HEK293 (cell line): ENCODE data around the gene NAA35.
A peak's percentile ranks its signal among the peaks of the same experiment; 100 is the strongest.

Source experiments
- CTCF ChIA-PET: fragments of 350-600 bp; formaldehyde crosslinking; extraction: SDS; loops from one replicate; lab custom pipeline; 2021; ENCODE audit warnings: antibody characterized with exemption; lab: Yijun Ruan, JAX
- POLR2A ChIA-PET: fragments of 300-600 bp; formaldehyde crosslinking; extraction: SDS; loops from one replicate; lab custom pipeline; 2020; ENCODE audit warnings: antibody characterized with exemption, inconsistent platforms; lab: Yijun Ruan, JAX
- H3K27ac ChIP-seq: fragments of 200-500 bp; sonication (Bioruptor generic); 2 replicates; pipeline ENCODE4 v1.5.1; 2014; ENCODE audit warnings: low read depth, low read length, control low read depth, inconsistent platforms; ENCODE audit errors: extremely low read depth
- H3K36me3 ChIP-seq, 2 experiments: fragments of 200-500 bp in 1 of 2; sonication (Bioruptor generic) in 1 of 2; 1 replicate in 1 of 2; 2 replicates in 1 of 2; pipeline ENCODE4 v1.5.1; 2014 to 2017; ENCODE audit warnings: inconsistent platforms in 2 of 2, low read length in 2 of 2; ENCODE audit not compliant: control insufficient read depth in 2 of 2, insufficient read depth in 1 of 2
- H3K4me1 ChIP-seq: fragments of 200-500 bp; sonication (Bioruptor generic); 2 replicates; pipeline ENCODE4 v1.5.1; 2014; ENCODE audit warnings: mild to moderate bottlenecking, low read length, inconsistent platforms; ENCODE audit not compliant: control insufficient read depth, insufficient read depth
- H3K4me3 ChIP-seq: 2 replicates; pipeline ENCODE4 v1.5.1; 2011; ENCODE audit warnings: low read depth, mild to moderate bottlenecking, control low read depth, low read length, moderate library complexity
- H3K9me3 ChIP-seq: fragments of 200-500 bp; sonication (Bioruptor generic); 2 replicates; pipeline ENCODE4 v1.5.1; 2014; ENCODE audit warnings: low read depth, low read length, inconsistent platforms; ENCODE audit not compliant: control insufficient read depth, insufficient read depth
- GFI1B ChIP-seq: fragments of 450-650 bp; formaldehyde crosslinking; IDR thresholded peaks from 2 replicates; pipeline ENCODE4 v1.5.1; 2016; ENCODE audit warnings: missing biosample characterization, missing genetic modification characterization
- HOXA7 ChIP-seq: sonication (generic); formaldehyde crosslinking; IDR thresholded peaks from 2 replicates; pipeline ENCODE4 v1.8.1; 2022; ENCODE audit warnings: missing genetic modification reagents, borderline replicate concordance
- PATZ1 ChIP-seq: fragments of 450-650 bp; formaldehyde crosslinking; IDR thresholded peaks from 2 replicates; pipeline ENCODE4 v1.5.1; 2016; ENCODE audit warnings: missing biosample characterization, missing genetic modification characterization
- PRDM2 ChIP-seq: fragments of 450-650 bp; formaldehyde crosslinking; IDR thresholded peaks from 2 replicates; pipeline ENCODE4 v1.5.1; 2016; ENCODE audit warnings: missing biosample characterization, missing genetic modification characterization, borderline replicate concordance
- SCRT2 ChIP-seq: fragments of 450-650 bp; formaldehyde crosslinking; IDR thresholded peaks from 2 replicates; pipeline ENCODE4 v1.5.1; 2016; ENCODE audit warnings: missing biosample characterization, missing genetic modification characterization
- TRIM28 ChIP-seq: IDR thresholded peaks from 2 replicates; pipeline ENCODE4 v1.6.1; 2011; ENCODE audit warnings: low read length, control low read depth, borderline replicate concordance
- YY2 ChIP-seq: fragments of 450-650 bp; formaldehyde crosslinking; IDR thresholded peaks from 2 replicates; pipeline ENCODE4 v1.5.1; 2016; ENCODE audit warnings: missing biosample characterization, missing genetic modification characterization
- ZBTB26 ChIP-seq: fragments of 450-650 bp; formaldehyde crosslinking; optimal IDR thresholded peaks from 2 replicates; pipeline ENCODE3; 2016; ENCODE audit warnings: missing biosample characterization, mild to moderate bottlenecking, missing genetic modification characterization
- ZBTB48 ChIP-seq: fragments of 450-650 bp; formaldehyde crosslinking; IDR thresholded peaks from 2 replicates; pipeline ENCODE4 v1.5.1; 2016; ENCODE audit warnings: missing biosample characterization, missing genetic modification characterization
- ZFP37 ChIP-seq: fragments of 450-650 bp; formaldehyde crosslinking; IDR thresholded peaks from 2 replicates; pipeline ENCODE4 v1.5.1; 2016; ENCODE audit warnings: missing biosample characterization, missing genetic modification characterization
- ZNF112 ChIP-seq: fragments of 450-650 bp; formaldehyde crosslinking; IDR thresholded peaks from 2 replicates; pipeline ENCODE4 v1.5.0; 2017; ENCODE audit warnings: missing biosample characterization, missing genetic modification characterization
- ZNF16 ChIP-seq: fragments of 450-650 bp; formaldehyde crosslinking; IDR thresholded peaks from 2 replicates; pipeline ENCODE4 v1.5.1; 2016; ENCODE audit warnings: low read depth, missing biosample characterization, missing genetic modification characterization
- ZNF174 ChIP-seq: fragments of 450-650 bp; formaldehyde crosslinking; IDR thresholded peaks from 2 replicates; pipeline ENCODE4 v1.5.0; 2017; ENCODE audit warnings: missing biosample characterization, mild to moderate bottlenecking, missing genetic modification characterization
- ZNF23 ChIP-seq: fragments of 450-650 bp; formaldehyde crosslinking; IDR thresholded peaks from 2 replicates; pipeline ENCODE4 v1.5.1; 2016; ENCODE audit warnings: missing biosample characterization, missing genetic modification characterization, borderline replicate concordance
- ZNF239 ChIP-seq: fragments of 450-650 bp; formaldehyde crosslinking; IDR thresholded peaks from 2 replicates; pipeline ENCODE4 v1.5.1; 2016; ENCODE audit warnings: missing biosample characterization, missing genetic modification characterization
- ZNF248 ChIP-seq: fragments of 450-650 bp; formaldehyde crosslinking; IDR thresholded peaks from 2 replicates; pipeline ENCODE4 v1.5.1; 2017; ENCODE audit warnings: missing biosample characterization, missing genetic modification characterization
- ZNF433 ChIP-seq: fragments of 450-650 bp; formaldehyde crosslinking; IDR thresholded peaks from 2 replicates; pipeline ENCODE4 v1.5.1; 2016; ENCODE audit warnings: missing biosample characterization, missing genetic modification characterization, low read depth
- ZNF449 ChIP-seq: fragments of 450-650 bp; formaldehyde crosslinking; IDR thresholded peaks from 2 replicates; pipeline ENCODE4 v1.5.1; 2017; ENCODE audit warnings: missing biosample characterization, mild to moderate bottlenecking, missing genetic modification characterization, moderate library complexity
- ZNF513 ChIP-seq: fragments of 450-650 bp; IDR thresholded peaks from 2 replicates; pipeline ENCODE4 v1.5.1; 2018; ENCODE audit warnings: missing biosample characterization, missing genetic modification characterization
- ZNF843 ChIP-seq: fragments of 450-650 bp; formaldehyde crosslinking; IDR thresholded peaks from 2 replicates; pipeline ENCODE4 v1.5.1; 2016; ENCODE audit warnings: missing biosample characterization, missing genetic modification characterization
- ZSCAN16 ChIP-seq: fragments of 450-650 bp; formaldehyde crosslinking; IDR thresholded peaks from 2 replicates; pipeline ENCODE4 v1.5.1; 2016; ENCODE audit warnings: missing biosample characterization, missing genetic modification characterization

The NAA35 gene

GRCh38 chr9:86042199-86042978 lies 101.4 kb downstream of the NAA35 start:
- Histone ChIP-seq H3K4me3 (no peak overlapping the region), H3K9me3 (no peaks in the 10 kb centered on the region), H3K36me3 (peaks cover 0 to 46% of the 10 kb centered on the region in 2 experiments; a peak in 2 of 3 replicates), H3K4me1 (no peaks in the 10 kb centered on the region), H3K27ac (no peak overlapping the region)
- POLR2A ChIA-PET, result interaction anchor here (0.6 kb wide), 1 partner anchor 198 kb away, joined by 6 read pairs; no protein-coding TSS in a partner anchor
- TF ChIP-seq GFI1B (tag by site-specific recombination) (no peak), ZSCAN16 (tag by site-specific recombination) (no peak), SCRT2 (tag by site-specific recombination) (peak; percentile 57; the same call in 1 of the 2 replicates), ZNF239 (tag by site-specific recombination) (no peak), ZNF16 (no peak)
- CTCF ChIA-PET, result interaction anchor here (3.3 kb wide), 1 partner anchor 160 kb away, joined by 16 read pairs; no protein-coding TSS in a partner anchor

GRCh38 chr9:86043586-86043985 lies 102.6 kb downstream of the NAA35 start:
- H3K27ac ChIP-seq, result no peak overlapping the region
- POLR2A ChIA-PET, result interaction anchor here (0.6 kb wide), 1 partner anchor 166 kb away, joined by 3 read pairs; no protein-coding TSS in a partner anchor

More at GRCh38 chr9:86043586-86043985, 102.6 kb downstream of the NAA35 start:
- no peaks in the 10 kb centered on the region for H3K9me3 ChIP-seq
- no peaks in the 10 kb centered on the region for H3K4me1 ChIP-seq
- TF ChIP-seq ZNF513 (tag by site-specific recombination), result no peak
- TF ChIP-seq ZNF843 (tag by site-specific recombination), result no peak
- no peak for TF ChIP-seq ZFP37
- no peak for TF ChIP-seq ZBTB48 (tag by site-specific recombination)
- no peak for TF ChIP-seq ZNF449 (tag by site-specific recombination)
- no peak for TF ChIP-seq PATZ1 (tag by site-specific recombination)
- TF ChIP-seq YY2 (tag by site-specific recombination), result no peak
- no peak for TF ChIP-seq ZNF433 (tag by site-specific recombination)
- no peak for TF ChIP-seq TRIM28
- TF ChIP-seq PRDM2 (tag by site-specific recombination), result no peak
- TF ChIP-seq ZNF248 (tag by site-specific recombination), result no peak
- no peak for TF ChIP-seq ZNF112 (tag by site-specific recombination)
- TF ChIP-seq ZBTB26 (tag by site-specific recombination), result no peak
- TF ChIP-seq HOXA7 (CRISPR knock-in tag), result no peak
- TF ChIP-seq ZNF174 (tag by site-specific recombination), result no peak
- no peak for TF ChIP-seq ZNF23 (tag by site-specific recombination)
- CTCF ChIA-PET, result interaction anchor here (0.5 to 3.3 kb wide), 6 partner anchors 10 to 314 kb away, joined by 3 to 16 read pairs (median 4); no protein-coding TSS in a partner anchor
- peaks cover 0 to 41% of the 10 kb centered on the region in 2 experiments; a peak in 2 of 3 replicates for H3K36me3 ChIP-seq
- H3K4me3 ChIP-seq, result no peak overlapping the region
